K562 (cell line): ENCODE measurements around the gene MYBPH. TPM values are rescaled to one million over a fixed set of nuclear protein-coding genes. Genes with fewer than 3 reads are reported as not detected.
A peak's percentile ranks its signal among the peaks of the same experiment; 100 is the strongest.

ENCODE experiments used
- ATAC-seq: fragments of 200-7000 bp; cut with Tn5 transposase; 3 replicates; pipeline ENCODE4 v1.9.1; 2020; ENCODE audit warnings: moderate library complexity
- BruUV-seq: library from RNA; stranded (reverse); fragments of 400-500 nt; replicated peaks from 2 replicates; lab custom pipeline; 2021; lab: Mats Ljungman, UMichigan
- CTCF ChIA-PET: fragments of 300-600 bp; formaldehyde crosslinking; extraction: SDS; loops from one replicate; lab custom pipeline; 2021; ENCODE audit warnings: low intra/inter-chr PET ratio; lab: Yijun Ruan, JAX
- POLR2A ChIA-PET: fragments of 300-600, 350-650 bp; sonication (Branson Sonifier 250); formaldehyde crosslinking; extraction: SDS; loops from one replicate; lab custom pipeline; 2021; ENCODE audit warnings: antibody characterized with exemption, inconsistent platforms; lab: Yijun Ruan, JAX
- DNase-seq, 4 experiments: peaks; one replicate each; pipeline versions ENCODE4 v3.0.0 to v3.0.0-alpha.2; 2011 to 2018; ENCODE audit warnings: low spot score in 3 of 4, mixed read lengths in 3 of 4; ENCODE audit errors: extremely low read depth in 1 of 4
- FAIRE-seq: peaks from 2 replicates; lab custom pipeline; 2011; peaks lifted over from hg19 to GRCh38; lab: Jason Lieb, UNC
- H2AFZ ChIP-seq: 2 replicates; pipeline ENCODE4 v1.6.0; 2011; ENCODE audit warnings: low read depth, low read length, control low read depth, inconsistent platforms
- H3K27ac ChIP-seq: fragments of 200-600 bp; 3 replicates; pipeline ENCODE4 v1.8.0; 2011; ENCODE audit warnings: low read depth, mild to moderate bottlenecking, control low read depth, inconsistent platforms, low read length, moderate library complexity, mixed read lengths; ENCODE audit errors: extremely low read depth
- H3K27me3 ChIP-seq, 2 experiments: fragments of 300-600 bp in 1 of 2; 2 replicates in 1 of 2; 3 replicates in 1 of 2; pipeline versions ENCODE4 v1.6.0 to v1.8.0; 2011; ENCODE audit warnings: inconsistent platforms in 2 of 2, low read length in 2 of 2, mild to moderate bottlenecking in 1 of 2, mixed read lengths in 1 of 2, moderate library complexity in 1 of 2; ENCODE audit not compliant: control insufficient read depth in 2 of 2, insufficient read depth in 2 of 2
- H3K36me3 ChIP-seq: fragments of 300-600 bp; 3 replicates; pipeline ENCODE4 v1.8.0; 2011; ENCODE audit warnings: mild to moderate bottlenecking, low read length, inconsistent platforms; ENCODE audit not compliant: control insufficient read depth, insufficient read depth
- H3K4me1 ChIP-seq, 2 experiments: fragments of 200-600 bp in 1 of 2; replicated peaks in 1 of 2; 2 replicates in 1 of 2; 3 replicates in 1 of 2; pipeline versions ENCODE4 v1.5.1 to v1.8.0; 2011; ENCODE audit warnings: inconsistent platforms in 2 of 2, low read length in 2 of 2, mild to moderate bottlenecking in 1 of 2, mixed read lengths in 1 of 2, moderate library complexity in 1 of 2; ENCODE audit not compliant: control insufficient read depth in 2 of 2, insufficient read depth in 2 of 2
- H3K4me2 ChIP-seq: 2 replicates; pipeline ENCODE4 v1.6.1; 2011; ENCODE audit warnings: low read length, control low read depth, inconsistent platforms, mixed read lengths; ENCODE audit not compliant: insufficient read depth
- H3K4me3 ChIP-seq: fragments of 200-600 bp; sonication (generic), shearing (Covaris generic); 2 replicates; pipeline ENCODE4 v1.5.1; 2016; ENCODE audit warnings: control low read depth, inconsistent platforms
- H3K79me2 ChIP-seq: fragments of 200-600 bp; 3 replicates; pipeline ENCODE4 v1.8.0; 2011; ENCODE audit warnings: low read length, inconsistent platforms; ENCODE audit not compliant: control insufficient read depth, insufficient read depth
- H3K9ac ChIP-seq, 2 experiments: 2 replicates each; pipeline versions ENCODE4 v1.6.0 to v1.6.1; 2011; ENCODE audit warnings: low read depth in 2 of 2, low read length in 2 of 2, control low read depth in 1 of 2, inconsistent platforms in 1 of 2, mild to moderate bottlenecking in 1 of 2, mixed read lengths in 1 of 2; ENCODE audit not compliant: insufficient read depth in 1 of 2
- H3K9me1 ChIP-seq: one replicate; pipeline ENCODE4 v1.6.0; 2011; ENCODE audit warnings: inconsistent platforms, mild to moderate bottlenecking, low read length, moderate library complexity; ENCODE audit not compliant: control insufficient read depth, insufficient read depth
- H3K9me3 ChIP-seq: replicated peaks from 2 replicates; pipeline ENCODE4 v1.5.1; 2011; ENCODE audit warnings: low read depth, low read length, inconsistent platforms; ENCODE audit not compliant: control insufficient read depth, insufficient read depth
- H4K20me1 ChIP-seq: replicated peaks from 2 replicates; pipeline ENCODE4 v1.6.1; 2011; ENCODE audit warnings: low read length, inconsistent platforms, mixed read lengths; ENCODE audit not compliant: control insufficient read depth, insufficient read depth
- ETV1 ChIP-seq: fragments of 450-650 bp; conservative IDR thresholded peaks from 2 replicates; pipeline ENCODE4 v1.6.1; 2016; ENCODE audit warnings: missing genetic modification characterization, control low read depth, low read depth, missing compliant biosample characterization
- GATAD2A ChIP-seq: fragments of 450-650 bp; IDR thresholded peaks from 2 replicates; pipeline ENCODE4 v1.6.1; 2017
- PATZ1 ChIP-seq: fragments of 250-450 bp; sonication (Bioruptor Pico); IDR thresholded peaks from 2 replicates; pipeline ENCODE4 v1.5.0; 2020; ENCODE audit warnings: mild to moderate bottlenecking, borderline replicate concordance
- PHB2 ChIP-seq: fragments of 450-650 bp; IDR thresholded peaks from 2 replicates; pipeline ENCODE4 v1.6.1; 2017; ENCODE audit warnings: low read depth
- RBM22 ChIP-seq: fragments of 200-400 bp; formaldehyde crosslinking; IDR thresholded peaks from 2 replicates; pipeline ENCODE4 v1.6.1; 2018; ENCODE audit warnings: low read length, low read depth; ENCODE audit not compliant: poor library complexity, severe bottlenecking
- THAP7 ChIP-seq: fragments of 250-450 bp; sonication (Bioruptor Pico); IDR thresholded peaks from 2 replicates; pipeline ENCODE4 v1.5.0; 2021
- ZFP91 ChIP-seq: sonication (generic); formaldehyde crosslinking; IDR thresholded peaks from 2 replicates; pipeline ENCODE4 v1.8.0; 2022; ENCODE audit warnings: mild to moderate bottlenecking, missing genetic modification reagents
- ZNF639 ChIP-seq, 2 experiments: fragments of 200-800 bp in 1 of 2; sonication (Bioruptor generic) in 1 of 2; sonication (generic) in 1 of 2; formaldehyde crosslinking in 1 of 2; IDR thresholded peaks in 1 of 2; conservative IDR thresholded peaks in 1 of 2; 2 replicates each; pipeline versions ENCODE4 v1.5.0 to v1.6.1; 2016 to 2020; ENCODE audit warnings: missing compliant biosample characterization in 1 of 2, missing genetic modification characterization in 1 of 2, missing genetic modification reagents in 1 of 2
- WGBS: fragments of 100-300 bp; shearing (Covaris generic); methylation state at CpG from one replicate; pipeline ENCODE4 v1.1.6; 2016; ENCODE audit warnings: low coverage, mixed read lengths; ENCODE audit not compliant: insufficient coverage; ENCODE audit errors: missing lambda C conversion rate; 5-methylcytosine and 5-hydroxymethylcytosine counted together
- in situ Hi-C: fragments of 300-500 bp; cut with MboI; formaldehyde crosslinking; loops from 4 replicates; pipeline ENCODE4 v1.15.0; 2018; ENCODE audit warnings: inconsistent platforms, mixed read lengths
- intact Hi-C: fragments of 100-400 bp; cut with micrococcal nuclease; formaldehyde crosslinking; loops from 2 replicates; pipeline ENCODE4 v1.14.2; 2022
- polyA plus RNA-seq, 8 experiments: library from polyadenylated mRNA; depleted of rRNA in 4 of 8; stranded (reverse) in 5 of 8; unstranded in 3 of 8; fragments of >200 nt; fragmentation: Nextera tagmentation in 2 of 8; fragmentation: Illumina TruSeq in 1 of 8; extraction: Ambion mirVana in 2 of 8; extraction: Trizol in 1 of 8; gene quantifications; 2 replicates each; pipeline versions ENCODE4 v1.2.1 to v1.2.3, GENCODE V29; 2011 to 2014; ENCODE audit warnings: inconsistent platforms in 1 of 8, missing spikeins in 1 of 8
- total RNA-seq, 7 experiments: library from RNA; depleted of rRNA in 6 of 7; stranded (reverse); fragments of >200 nt in 6 of 7; fragmentation: Illumina TruSeq in 2 of 7; extraction: Trizol in 2 of 7; gene quantifications; 2 replicates each; pipeline versions ENCODE4 v1.2.1 to v1.2.3, GENCODE V29; 2011 to 2021; ENCODE audit warnings: low replicate concordance in 1 of 7

Gene MYBPH
- total and polyA plus RNA-seq, 9 of the 15 experiments (the other 6 are each of a cell fraction or from before 2014, with no cell fraction given), result 0.13 TPM; not detected in 8

GRCh38 chr1:203215573-203215972, 39.9 kb upstream of the MYBPH start:
- WGBS, result 4% methylated on average over 9 of the region's 9 CpGs
- in situ Hi-C loops (loop anchor here (5.0 kb wide), 1 partner anchor 183 kb away; no protein-coding TSS in a partner anchor), intact Hi-C loops (no loop called here)
- TF ChIP-seq ZNF639 (CRISPR knock-in tag; conservative IDR thresholded peaks at IDR 0.05 in 1 of 2, IDR thresholded peaks at IDR 0.05 in 1 of 2), result 0 out of 4 replicates have a peak, but pooled peaks of 1 of the 2 experiments have one; percentile 26
- TF ChIP-seq PHB2, result no peak
- Histone ChIP-seq H3K27ac (no peak overlapping the region), H4K20me1 (peaks cover 14% of the 10 kb centered on the region), H3K4me1 (no peaks in the 10 kb centered on the region), H3K36me3 (no peaks in the 10 kb centered on the region), H3K9me1 (no peaks in the 10 kb centered on the region), H3K4me2 (no peak overlapping the region), H3K4me3 (no peak overlapping the region), H3K27me3 (peaks cover 17 to 61% of the 10 kb centered on the region in 2 experiments), H3K9me3 (no peaks in the 10 kb centered on the region), H2AFZ (no peak overlapping the region), H3K79me2 (no peaks in the 10 kb centered on the region), H3K9ac (no peak overlapping the region)
- FAIRE-seq (no peak), ATAC-seq (no peak), DNase-seq (no peak)
- ChIA-PET POLR2A (interaction anchor here (0.6 to 1.9 kb wide), 9 partner anchors 13 to 185 kb away, joined by 3 to 6 read pairs (median 3); no protein-coding TSS in a partner anchor), CTCF (interaction anchor here (0.7 to 2.4 kb wide), 5 partner anchors 49 to 1572 kb away, joined by 3 to 24 read pairs (median 10); no protein-coding TSS in a partner anchor)
- BruUV-seq, result no TSS peak

GRCh38 chr1:203214871-203215270, 39.2 kb upstream of the MYBPH start:
- no peak overlapping the region for H3K4me2 ChIP-seq
- in situ Hi-C loops, result loop anchor here (5.0 kb wide), 1 partner anchor 183 kb away; no protein-coding TSS in a partner anchor
- TF ChIP-seq RBM22, result no peak
- TF ChIP-seq THAP7, result no peak
- TF ChIP-seq ETV1 (tag), result no peak
- TF ChIP-seq PATZ1 (CRISPR knock-in tag), result no peak
- no peak for TF ChIP-seq ZFP91 (CRISPR knock-in tag)
- no peak for TF ChIP-seq GATAD2A

More at GRCh38 chr1:203214871-203215270, 39.2 kb upstream of the MYBPH start:
- WGBS, result 4% methylated on average over 7 of the region's 7 CpGs
- Histone ChIP-seq H2AFZ (no peak overlapping the region), H3K9me1 (no peaks in the 10 kb centered on the region), H3K4me3 (no peak overlapping the region), H3K9me3 (no peaks in the 10 kb centered on the region), H3K4me1 (no peaks in the 10 kb centered on the region), H3K9ac (no peak overlapping the region), H3K79me2 (no peaks in the 10 kb centered on the region), H3K27ac (no peak overlapping the region), H4K20me1 (peaks cover 14% of the 10 kb centered on the region), H3K27me3 (peaks cover 17 to 59% of the 10 kb centered on the region in 2 experiments), H3K36me3 (no peaks in the 10 kb centered on the region)
- intact Hi-C loops, result no loop called here
- no peak for DNase-seq
- no TSS peak for BruUV-seq
- POLR2A ChIA-PET, result interaction anchor here (0.6 to 1.9 kb wide), 4 partner anchors 9 to 423 kb away, joined by 3 to 6 read pairs (median 4); no protein-coding TSS in a partner anchor
- no peak for FAIRE-seq
- ATAC-seq, result no peak
- CTCF ChIA-PET, result interaction anchor here (0.7 kb wide), 1 partner anchor 97 kb away, joined by 3 read pairs; no protein-coding TSS in a partner anchor
